Parathyroid adenoma (tissue), 2 donors: ENCODE data around the gene AGBL3.
"Not testable (repeated sequence)": the region's sequence is repeated elsewhere in the genome, so short reads cannot be mapped to it uniquely, and the experiment has no call there.

Source experiments
- H2AFZ ChIP-seq: fragments of 300-600 bp; sonication (generic); one replicate; pipeline ENCODE4 v1.7.0; 2017; ENCODE audit warnings: antibody characterized with exemption, mild to moderate bottlenecking
- H3K27ac ChIP-seq: fragments of 300-600 bp; sonication (generic); one replicate; pipeline ENCODE4 v1.7.0; 2017
- H3K27me3 ChIP-seq: fragments of 300-600 bp; sonication (generic); one replicate; pipeline ENCODE4 v1.7.0; 2017; ENCODE audit warnings: low read length; ENCODE audit not compliant: control insufficient read depth, insufficient read depth
- H3K36me3 ChIP-seq: fragments of 300-600 bp; sonication (generic); one replicate; pipeline ENCODE4 v1.7.0; 2017; ENCODE audit warnings: low read length; ENCODE audit not compliant: control insufficient read depth, insufficient read depth
- H3K4me1 ChIP-seq: fragments of 300-600 bp; sonication (generic); one replicate; pipeline ENCODE4 v1.7.0; 2017; ENCODE audit warnings: control low read depth
- H3K4me2 ChIP-seq: fragments of 300-600 bp; sonication (generic); one replicate; pipeline ENCODE4 v1.7.0; 2017; ENCODE audit warnings: low read length
- H3K4me3 ChIP-seq: fragments of 300-600 bp; sonication (generic); one replicate; pipeline ENCODE4 v1.7.0; 2017; ENCODE audit warnings: low read depth, low read length
- H3K79me2 ChIP-seq: fragments of 300-600 bp; sonication (generic); one replicate; pipeline ENCODE4 v1.7.0; 2017; ENCODE audit warnings: control low read depth
- H3K9ac ChIP-seq: fragments of 300-600 bp; sonication (generic); one replicate; pipeline ENCODE4 v1.7.0; 2017; ENCODE audit warnings: mild to moderate bottlenecking
- H3K9me3 ChIP-seq: fragments of 300-600 bp; sonication (generic); one replicate; pipeline ENCODE4 v1.7.0; 2017; ENCODE audit warnings: low read length; ENCODE audit not compliant: control insufficient read depth
- TF ChIP-seq, protein P1 (sequence below): fragments of 300-600 bp; sonication (generic); IDR thresholded peaks from one replicate; pipeline ENCODE4 v1.7.0; 2017; ENCODE audit warnings: antibody characterized with exemption, mild to moderate bottlenecking
- donor health status: primary hyperparathyroidism.

AGBL3 gene

DNA sequence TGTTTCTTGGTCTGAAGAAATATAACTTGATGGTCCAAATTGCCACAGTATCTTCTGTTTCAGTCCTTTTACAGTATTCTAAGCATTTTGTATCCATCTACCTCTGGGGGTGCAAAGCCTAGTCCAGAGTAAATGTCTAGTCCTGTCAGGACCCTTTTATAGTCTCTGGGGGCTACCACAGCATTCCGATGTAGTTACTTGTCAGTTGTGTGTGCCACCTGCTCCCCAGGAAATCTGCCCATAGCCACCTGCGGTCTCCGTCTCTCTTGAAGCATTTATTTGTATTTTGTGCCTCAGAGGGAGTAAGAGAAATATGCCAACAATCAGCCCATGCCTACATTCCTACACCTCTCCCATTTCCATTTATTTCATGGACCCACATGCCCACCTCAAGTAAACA lies 12.8 kb downstream of the AGBL3 start:
- no peak overlapping the region for H3K9ac ChIP-seq
- H3K36me3 ChIP-seq, result no peaks in the 10 kb centered on the region
- H3K4me2 ChIP-seq, result no peak overlapping the region
- H3K27ac ChIP-seq, result no peak overlapping the region
- no peak overlapping the region for H3K4me3 ChIP-seq
- no peak overlapping the region for H2AFZ ChIP-seq
- H3K79me2 ChIP-seq, result no peaks in the 10 kb centered on the region
- no peaks in the 10 kb centered on the region for H3K9me3 ChIP-seq
- TF ChIP-seq, protein P1, sequence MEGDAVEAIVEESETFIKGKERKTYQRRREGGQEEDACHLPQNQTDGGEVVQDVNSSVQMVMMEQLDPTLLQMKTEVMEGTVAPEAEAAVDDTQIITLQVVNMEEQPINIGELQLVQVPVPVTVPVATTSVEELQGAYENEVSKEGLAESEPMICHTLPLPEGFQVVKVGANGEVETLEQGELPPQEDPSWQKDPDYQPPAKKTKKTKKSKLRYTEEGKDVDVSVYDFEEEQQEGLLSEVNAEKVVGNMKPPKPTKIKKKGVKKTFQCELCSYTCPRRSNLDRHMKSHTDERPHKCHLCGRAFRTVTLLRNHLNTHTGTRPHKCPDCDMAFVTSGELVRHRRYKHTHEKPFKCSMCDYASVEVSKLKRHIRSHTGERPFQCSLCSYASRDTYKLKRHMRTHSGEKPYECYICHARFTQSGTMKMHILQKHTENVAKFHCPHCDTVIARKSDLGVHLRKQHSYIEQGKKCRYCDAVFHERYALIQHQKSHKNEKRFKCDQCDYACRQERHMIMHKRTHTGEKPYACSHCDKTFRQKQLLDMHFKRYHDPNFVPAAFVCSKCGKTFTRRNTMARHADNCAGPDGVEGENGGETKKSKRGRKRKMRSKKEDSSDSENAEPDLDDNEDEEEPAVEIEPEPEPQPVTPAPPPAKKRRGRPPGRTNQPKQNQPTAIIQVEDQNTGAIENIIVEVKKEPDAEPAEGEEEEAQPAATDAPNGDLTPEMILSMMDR, result no peak
- no peaks in the 10 kb centered on the region for H3K27me3 ChIP-seq
- no peaks in the 10 kb centered on the region for H3K4me1 ChIP-seq

DNA sequence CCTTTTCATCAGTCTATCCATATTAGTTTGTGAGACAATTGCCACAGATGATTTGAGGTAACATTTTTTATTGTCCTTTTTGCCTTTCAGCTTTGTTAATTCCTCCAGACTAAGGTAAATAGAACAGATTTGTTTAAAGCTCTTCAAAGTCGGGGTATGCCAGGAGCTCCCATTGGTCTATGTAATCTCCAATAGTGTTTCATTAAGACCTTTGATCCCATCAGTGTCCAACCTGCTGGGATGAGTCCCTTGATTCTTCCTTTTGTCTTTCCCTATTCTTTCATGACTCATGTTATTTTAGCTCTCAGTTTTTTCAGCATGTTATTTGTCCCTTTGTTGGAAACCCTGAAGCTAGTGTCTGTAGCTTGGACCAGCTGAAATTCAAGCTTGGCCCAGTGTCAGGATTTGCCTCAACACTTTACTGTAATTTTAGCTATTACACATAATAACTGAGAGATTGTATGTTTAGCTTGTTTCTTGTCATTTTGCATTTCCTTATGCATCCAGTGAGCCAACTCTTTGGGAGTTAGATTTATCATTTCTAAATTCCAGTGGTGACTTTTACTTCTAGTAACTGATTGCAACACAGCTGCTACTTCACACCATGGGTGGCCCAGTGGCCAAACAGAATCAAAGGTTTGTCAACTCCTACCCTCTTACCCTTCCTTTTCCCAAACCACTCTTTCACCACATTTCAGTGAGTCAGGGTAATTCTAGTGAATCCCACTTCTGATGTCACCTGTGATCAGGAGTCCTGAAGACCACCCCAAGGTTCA lies 15.3 kb downstream of the AGBL3 start:
- H3K9ac ChIP-seq, result no peak overlapping the region
- no peak overlapping the region for H2AFZ ChIP-seq
- TF ChIP-seq, protein P1, result no peak
- no peaks in the 10 kb centered on the region for H3K4me1 ChIP-seq
- H3K27ac ChIP-seq, result no peak overlapping the region
- no peaks in the 10 kb centered on the region for H3K36me3 ChIP-seq
- no peak overlapping the region for H3K4me3 ChIP-seq
- no peaks in the 10 kb centered on the region for H3K9me3 ChIP-seq
- no peaks in the 10 kb centered on the region for H3K27me3 ChIP-seq
- H3K79me2 ChIP-seq, result no peaks in the 10 kb centered on the region
- no peak overlapping the region for H3K4me2 ChIP-seq

DNA sequence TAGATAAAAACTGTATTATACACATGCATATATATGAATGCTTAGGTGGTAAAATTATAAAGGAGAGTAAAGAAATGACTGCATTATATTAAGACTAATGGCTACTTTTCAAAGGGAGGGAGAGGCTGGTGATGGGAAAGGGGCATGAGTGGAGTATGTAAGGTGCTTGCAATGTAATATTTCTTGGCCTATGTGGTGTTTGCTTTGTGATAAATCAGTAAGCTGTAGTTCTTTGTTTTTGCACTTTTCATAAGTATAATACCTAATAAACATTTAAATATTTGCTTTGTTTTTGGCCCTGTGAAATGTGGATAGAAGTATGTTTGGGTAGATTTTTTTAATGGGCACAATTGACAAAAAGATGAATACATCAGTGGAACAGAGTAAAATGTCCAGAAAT lies 25.9 kb downstream of the AGBL3 start:
- no peaks in the 10 kb centered on the region for H3K36me3 ChIP-seq
- H3K4me3 ChIP-seq, result no peak overlapping the region
- no peaks in the 10 kb centered on the region for H3K4me1 ChIP-seq
- no peak overlapping the region for H2AFZ ChIP-seq
- no peaks in the 10 kb centered on the region for H3K79me2 ChIP-seq
- H3K9ac ChIP-seq, result no peak overlapping the region
- TF ChIP-seq, protein P1, result no peak
- no peak overlapping the region for H3K27ac ChIP-seq
- H3K27me3 ChIP-seq, result no peaks in the 10 kb centered on the region
- no peak overlapping the region for H3K4me2 ChIP-seq
- H3K9me3 ChIP-seq, result no peaks in the 10 kb centered on the region

DNA sequence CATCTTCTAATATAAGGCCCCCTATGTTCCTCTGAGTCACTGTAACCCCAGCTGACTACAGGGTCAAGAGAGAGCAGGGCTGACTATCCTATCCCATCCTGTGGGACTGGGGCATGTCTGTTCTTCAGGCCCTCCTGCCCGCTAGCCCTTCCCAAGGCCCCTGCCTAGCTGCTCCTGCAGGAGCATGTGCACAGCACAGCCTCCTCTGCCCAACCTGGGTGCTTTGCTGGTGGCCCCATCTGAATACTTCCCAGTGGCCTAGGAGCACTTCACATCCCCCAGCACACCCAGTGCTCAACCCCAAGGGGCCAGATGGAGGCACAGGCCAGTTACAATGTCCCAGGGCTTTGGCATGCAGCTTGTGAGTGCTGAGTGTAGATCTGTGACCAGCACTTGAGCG lies 37.3 kb downstream of the AGBL3 start:
- Histone ChIP-seq H3K9me3 (no peaks in the 10 kb centered on the region), H2AFZ (no peak overlapping the region), H3K4me3 (no peak overlapping the region), H3K27me3 (no peaks in the 10 kb centered on the region), H3K4me2 (no peak overlapping the region), H3K4me1 (no peaks in the 10 kb centered on the region), H3K9ac (no peak overlapping the region), H3K27ac (no peak overlapping the region), H3K79me2 (no peaks in the 10 kb centered on the region), H3K36me3 (no peaks in the 10 kb centered on the region)
- TF ChIP-seq, protein P1, result no peak

DNA sequence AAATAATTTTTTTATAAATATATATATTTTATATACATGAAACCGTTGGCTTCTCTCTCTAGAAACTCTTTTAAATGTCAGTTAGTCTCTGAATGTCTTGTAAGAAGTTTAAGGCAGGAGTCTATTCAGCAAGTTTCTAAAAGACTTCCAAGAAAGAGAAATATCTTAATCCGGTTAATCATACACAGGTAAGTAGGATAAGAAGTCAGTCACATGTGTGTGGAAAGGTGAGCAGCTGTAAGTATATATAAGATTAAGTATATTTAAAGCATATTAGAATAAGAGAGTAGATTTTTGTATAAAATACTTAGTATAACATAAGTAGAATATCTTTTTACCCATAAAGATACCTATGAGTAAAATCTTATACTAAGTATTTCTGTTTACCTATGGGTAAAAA lies 48.9 kb downstream of the AGBL3 start:
- no peak overlapping the region for H3K9ac ChIP-seq
- TF ChIP-seq, protein P1, result no peak
- H3K27ac ChIP-seq, result no peak overlapping the region
- H2AFZ ChIP-seq, result no peak overlapping the region
- H3K79me2 ChIP-seq, result no peaks in the 10 kb centered on the region
- no peaks in the 10 kb centered on the region for H3K27me3 ChIP-seq
- H3K4me1 ChIP-seq, result no peaks in the 10 kb centered on the region
- H3K9me3 ChIP-seq, result no peaks in the 10 kb centered on the region
- H3K4me3 ChIP-seq, result no peak overlapping the region
- no peak overlapping the region for H3K4me2 ChIP-seq
- no peaks in the 10 kb centered on the region for H3K36me3 ChIP-seq

DNA sequence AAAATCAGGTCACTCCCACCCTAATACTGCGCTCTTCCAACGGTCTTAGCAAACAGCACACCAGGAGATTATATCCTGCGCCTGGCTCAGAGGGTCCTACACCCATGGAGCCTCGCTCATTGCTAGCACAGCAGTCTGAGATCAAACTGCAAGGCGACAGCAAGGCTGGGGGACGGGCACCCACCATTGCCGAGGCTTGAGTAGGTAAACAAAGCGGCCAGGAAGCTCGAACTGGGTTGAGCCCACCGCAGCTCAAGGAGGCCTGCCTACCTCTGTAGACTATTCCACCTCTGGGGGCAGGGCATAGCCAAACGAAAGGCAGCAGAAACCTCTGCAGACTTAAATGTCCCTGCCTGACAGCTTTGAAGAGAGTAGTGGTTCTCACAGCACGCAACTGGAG lies 80.7 kb downstream of the AGBL3 start:
- not testable (repeated sequence) for H3K4me3 ChIP-seq, H3K9ac ChIP-seq, H3K27me3 ChIP-seq, H3K27ac ChIP-seq, H2AFZ ChIP-seq, H3K4me1 ChIP-seq, H3K9me3 ChIP-seq, H3K79me2 ChIP-seq, H3K4me2 ChIP-seq, H3K36me3 ChIP-seq
